Calu3 (cell line): ENCODE results near the gene SLC22A17. TPM values are rescaled to one million over a fixed set of nuclear protein-coding genes. Genes with fewer than 3 reads are reported as not detected.

Experiments
- BruUV-seq: library from RNA; stranded (reverse); fragments of 400-500 nt; replicated peaks from 2 replicates; lab custom pipeline; 2021; lab: Mats Ljungman, UMichigan
- CTCF ChIA-PET: fragments of 300-600 bp; sonication (Branson Sonifier 250); formaldehyde crosslinking; loops from one replicate; lab custom pipeline; 2022; ENCODE audit warnings: antibody characterized with exemption; lab: Charles Lee
- DNase-seq: peaks from one replicate; pipeline ENCODE4 v3.0.0; 2022
- H3K27ac Mint-ChIP-seq: one replicate; pipeline ENCODE4 v1.8.0; 2022; ENCODE audit warnings: mixed read lengths; ENCODE audit not compliant: unreplicated experiment
- H3K27me3 Mint-ChIP-seq: one replicate; pipeline ENCODE4 v1.8.0; 2022; ENCODE audit warnings: mixed read lengths; ENCODE audit not compliant: unreplicated experiment
- H3K36me3 Mint-ChIP-seq: one replicate; pipeline ENCODE4 v1.8.0; 2022; ENCODE audit warnings: mild to moderate bottlenecking, moderate library complexity, mixed read lengths; ENCODE audit not compliant: insufficient read depth, unreplicated experiment
- H3K4me1 Mint-ChIP-seq: one replicate; pipeline ENCODE4 v1.8.0; 2022; ENCODE audit warnings: mild to moderate bottlenecking, low read depth, mixed read lengths; ENCODE audit not compliant: unreplicated experiment
- H3K4me3 Mint-ChIP-seq: one replicate; pipeline ENCODE4 v1.8.0; 2022; ENCODE audit warnings: mild to moderate bottlenecking, low read depth, moderate library complexity, mixed read lengths; ENCODE audit not compliant: unreplicated experiment
- H3K9me3 Mint-ChIP-seq: one replicate; pipeline ENCODE4 v1.8.0; 2022; ENCODE audit warnings: low read depth, mixed read lengths; ENCODE audit not compliant: unreplicated experiment
- CTCF ChIP-seq: fragments of 200-600 bp; IDR thresholded peaks from one replicate; pipeline ENCODE4 v1.8.0; 2022; ENCODE audit warnings: antibody characterized with exemption; ENCODE audit not compliant: unreplicated experiment
- intact Hi-C: fragments of 100-400 bp; cut with micrococcal nuclease; formaldehyde crosslinking; loops from one replicate; pipeline ENCODE4 v1.10.0; 2022; ENCODE audit not compliant: unreplicated experiment
- total RNA-seq: library from RNA; stranded (reverse); gene quantifications from 2 replicates; pipeline ENCODE4 v1.2.3, GENCODE V29; 2022

Gene SLC22A17
- total RNA-seq, 1 experiment from 2014 or later: 0.61 TPM

GRCh38 chr14:23385244-23385641 lies 32.6 kb upstream of the SLC22A17 start:
- Mint-ChIP-seq H3K4me1 (no peaks in the 10 kb centered on the region), H3K36me3 (no peaks in the 10 kb centered on the region), H3K9me3 (no peaks in the 10 kb centered on the region), H3K27ac (no peak overlapping the region), H3K27me3 (peaks cover 100% of the 10 kb centered on the region), H3K4me3 (no peak overlapping the region)
- CTCF ChIA-PET: interaction anchor here (0.6 kb wide), 1 partner anchor 1833 kb away, joined by 5 read pairs; no protein-coding TSS in a partner anchor
- TF ChIP-seq CTCF: no peak
- intact Hi-C loops: no loop called here
- BruUV-seq: no TSS peak
- no peak for DNase-seq

GRCh38 chr14:23384364-23385080 lies 31.8 kb upstream of the SLC22A17 start:
- intact Hi-C loops: no loop called here
- no peak for TF ChIP-seq CTCF
- H3K9me3 Mint-ChIP-seq: no peaks in the 10 kb centered on the region
- H3K27ac Mint-ChIP-seq: no peak overlapping the region
- CTCF ChIA-PET: no interaction called here
- H3K36me3 Mint-ChIP-seq: no peaks in the 10 kb centered on the region
- DNase-seq: no peak
- BruUV-seq: no TSS peak
- no peak overlapping the region for H3K4me3 Mint-ChIP-seq
- H3K27me3 Mint-ChIP-seq: peaks cover 100% of the 10 kb centered on the region
- no peaks in the 10 kb centered on the region for H3K4me1 Mint-ChIP-seq

GRCh38 chr14:23382731-23383440 lies 30.2 kb upstream of the SLC22A17 start:
- Mint-ChIP-seq H3K4me1 (no peaks in the 10 kb centered on the region), H3K27ac (no peak overlapping the region), H3K4me3 (no peak overlapping the region), H3K27me3 (peaks cover 100% of the 10 kb centered on the region), H3K9me3 (no peaks in the 10 kb centered on the region), H3K36me3 (no peaks in the 10 kb centered on the region)
- no peak for TF ChIP-seq CTCF
- intact Hi-C loops: no loop called here
- no peak for DNase-seq
- BruUV-seq: no TSS peak
- CTCF ChIA-PET: interaction anchor here (0.7 kb wide), 1 partner anchor 82 kb away, joined by 3 read pairs; no protein-coding TSS in a partner anchor

GRCh38 chr14:23382276-23382675 lies 29.6 kb upstream of the SLC22A17 start:
- Mint-ChIP-seq H3K27me3 (peaks cover 100% of the 10 kb centered on the region), H3K36me3 (no peaks in the 10 kb centered on the region), H3K27ac (no peak overlapping the region), H3K9me3 (no peaks in the 10 kb centered on the region), H3K4me1 (no peaks in the 10 kb centered on the region), H3K4me3 (no peak overlapping the region)
- no peak for TF ChIP-seq CTCF
- DNase-seq: no peak
- no TSS peak for BruUV-seq
- intact Hi-C loops: no loop called here
- CTCF ChIA-PET: interaction anchor here (0.7 kb wide), 1 partner anchor 81 kb away, joined by 3 read pairs; no protein-coding TSS in a partner anchor
